Nephron (organoid): Measurements from ENCODE around the gene MAPK4.
"Not testable (repeated sequence)": the region's sequence is repeated elsewhere in the genome, so short reads cannot be mapped to it uniquely, and the experiment has no call there.

Source experiments
- H3K27ac Mint-ChIP-seq, 3 experiments: 2 replicates each; pipeline ENCODE4 v1.8.0; 2020; ENCODE audit warnings: mixed read lengths in 3 of 3, mild to moderate bottlenecking in 2 of 3, moderate library complexity in 1 of 3
- H3K27me3 Mint-ChIP-seq: 2 replicates; pipeline ENCODE4 v1.8.0; 2021; ENCODE audit warnings: low read depth, mild to moderate bottlenecking, moderate library complexity, mixed read lengths
- H3K36me3 Mint-ChIP-seq: 2 replicates; pipeline ENCODE4 v1.8.0; 2020; ENCODE audit warnings: low read depth, mixed read lengths
- H3K4me1 Mint-ChIP-seq: 2 replicates; pipeline ENCODE4 v1.8.0; 2020; ENCODE audit warnings: mixed read lengths
- H3K4me3 Mint-ChIP-seq, 3 experiments: 2 replicates each; pipeline ENCODE4 v1.8.0; 2020; ENCODE audit warnings: mild to moderate bottlenecking in 3 of 3, mixed read lengths in 3 of 3, moderate library complexity in 2 of 3
- H3K9me3 Mint-ChIP-seq: 2 replicates; pipeline ENCODE4 v1.8.0; 2020; ENCODE audit warnings: mixed read lengths
- TF ChIP-seq, protein P1 (sequence below), 3 experiments: fragments of 200-600 bp; sonication (generic); IDR thresholded peaks; one replicate each; pipeline ENCODE4 v1.5.0; 2021; ENCODE audit warnings: antibody characterized with exemption in 3 of 3; ENCODE audit not compliant: unreplicated experiment in 3 of 3

The MAPK4 gene

DNA sequence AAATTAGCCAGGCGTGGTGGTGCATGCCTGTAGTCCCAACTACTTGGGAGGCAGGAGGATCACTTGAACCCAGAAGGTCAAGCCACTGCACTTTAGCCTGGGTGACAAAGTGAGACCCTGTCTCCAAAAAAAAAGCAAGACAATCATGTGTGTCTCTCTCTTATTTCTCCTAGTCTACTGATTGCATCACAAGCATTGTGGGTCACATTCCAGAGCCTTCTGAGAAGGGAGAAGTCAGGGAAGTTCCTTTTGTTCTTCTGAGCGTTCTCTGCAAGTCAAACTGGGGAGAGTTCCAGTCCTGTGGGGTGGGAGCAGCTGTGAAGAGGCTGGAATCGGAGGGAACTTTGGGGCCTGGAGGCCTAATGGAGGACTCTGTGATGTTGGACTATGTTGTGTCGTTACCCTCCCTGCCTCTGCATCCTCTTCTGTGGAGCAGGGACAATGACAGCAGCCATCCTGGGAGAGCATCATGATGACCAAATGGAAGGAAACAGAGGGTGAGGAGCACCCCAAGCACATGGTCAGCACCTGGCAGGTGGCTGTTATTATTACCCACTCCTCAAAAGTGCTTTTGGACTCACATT, 144.6 kb downstream of the MAPK4 start:
- no peaks in the 10 kb centered on the region for H3K36me3 Mint-ChIP-seq
- H3K27ac Mint-ChIP-seq: no peak overlapping the region

DNA sequence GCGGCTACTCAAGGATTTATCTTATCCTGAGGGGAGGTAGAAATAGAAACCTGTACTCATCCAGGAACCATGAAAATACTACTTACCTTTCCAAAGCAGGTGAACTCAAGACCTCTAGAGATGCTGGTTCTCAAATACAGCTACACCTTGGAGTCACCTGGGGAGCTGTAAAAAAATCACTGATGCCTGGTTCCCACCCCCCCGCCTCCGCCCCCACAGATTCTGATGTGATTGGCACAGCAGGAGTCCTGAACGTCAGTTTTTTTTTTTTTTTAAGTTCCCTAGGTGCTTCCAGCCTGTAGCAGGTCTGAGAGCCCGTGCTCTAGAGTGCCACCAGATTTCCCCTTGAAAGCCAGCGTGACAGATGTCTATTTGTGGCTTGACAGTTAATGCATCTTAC, 146.3 kb downstream of the MAPK4 start:
- no peak overlapping the region for H3K4me3 Mint-ChIP-seq
- TF ChIP-seq, protein P1, sequence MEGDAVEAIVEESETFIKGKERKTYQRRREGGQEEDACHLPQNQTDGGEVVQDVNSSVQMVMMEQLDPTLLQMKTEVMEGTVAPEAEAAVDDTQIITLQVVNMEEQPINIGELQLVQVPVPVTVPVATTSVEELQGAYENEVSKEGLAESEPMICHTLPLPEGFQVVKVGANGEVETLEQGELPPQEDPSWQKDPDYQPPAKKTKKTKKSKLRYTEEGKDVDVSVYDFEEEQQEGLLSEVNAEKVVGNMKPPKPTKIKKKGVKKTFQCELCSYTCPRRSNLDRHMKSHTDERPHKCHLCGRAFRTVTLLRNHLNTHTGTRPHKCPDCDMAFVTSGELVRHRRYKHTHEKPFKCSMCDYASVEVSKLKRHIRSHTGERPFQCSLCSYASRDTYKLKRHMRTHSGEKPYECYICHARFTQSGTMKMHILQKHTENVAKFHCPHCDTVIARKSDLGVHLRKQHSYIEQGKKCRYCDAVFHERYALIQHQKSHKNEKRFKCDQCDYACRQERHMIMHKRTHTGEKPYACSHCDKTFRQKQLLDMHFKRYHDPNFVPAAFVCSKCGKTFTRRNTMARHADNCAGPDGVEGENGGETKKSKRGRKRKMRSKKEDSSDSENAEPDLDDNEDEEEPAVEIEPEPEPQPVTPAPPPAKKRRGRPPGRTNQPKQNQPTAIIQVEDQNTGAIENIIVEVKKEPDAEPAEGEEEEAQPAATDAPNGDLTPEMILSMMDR (IDR thresholded peaks at IDR 0.05; ENCODE audit: unreplicated experiment in 3 of 3): no peak
- H3K4me1 Mint-ChIP-seq: peaks cover 20% of the 10 kb centered on the region
- H3K27ac Mint-ChIP-seq: no peak overlapping the region
- H3K36me3 Mint-ChIP-seq: no peaks in the 10 kb centered on the region
- H3K27me3 Mint-ChIP-seq: peaks cover 12% of the 10 kb centered on the region
- no peaks in the 10 kb centered on the region for H3K9me3 Mint-ChIP-seq

More for the DNA sequence above, 144.6 kb downstream of the MAPK4 start:
- Mint-ChIP-seq H3K27me3 (peaks cover 9% of the 10 kb centered on the region), H3K4me1 (peaks cover 18% of the 10 kb centered on the region), H3K9me3 (no peaks in the 10 kb centered on the region), H3K4me3 (no peak overlapping the region)
- TF ChIP-seq, protein P1 (IDR thresholded peaks at IDR 0.05; ENCODE audit: unreplicated experiment in 3 of 3): no peak

DNA sequence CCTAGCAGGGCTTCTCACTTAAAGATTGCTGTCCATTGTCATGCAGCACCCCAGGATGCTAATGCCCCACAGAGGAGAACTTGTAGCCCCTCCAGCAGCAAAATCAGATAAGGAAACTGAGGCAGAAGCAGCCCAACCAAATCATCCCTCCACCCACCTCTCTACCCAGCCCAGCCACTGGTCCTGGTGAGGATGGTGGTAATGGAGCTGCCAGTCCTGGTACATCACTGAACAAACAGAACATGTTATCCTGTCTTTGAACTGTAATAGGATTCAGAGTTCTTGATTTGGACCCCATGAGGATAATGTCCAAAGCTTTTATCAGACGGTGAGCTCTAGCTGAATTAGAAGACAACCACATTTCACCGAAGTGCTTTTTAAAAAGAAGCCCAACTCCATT, 146.8 kb downstream of the MAPK4 start:
- TF ChIP-seq, protein P1 (IDR thresholded peaks at IDR 0.05; ENCODE audit: unreplicated experiment in 3 of 3): no peak
- Mint-ChIP-seq H3K9me3 (no peaks in the 10 kb centered on the region), H3K36me3 (no peaks in the 10 kb centered on the region), H3K27me3 (peaks cover 12% of the 10 kb centered on the region), H3K4me3 (no peak overlapping the region), H3K27ac (no peak overlapping the region), H3K4me1 (peaks cover 25% of the 10 kb centered on the region)

GRCh38 chr18:50707297-50707696, 147.4 kb downstream of the MAPK4 start:
- Mint-ChIP-seq H3K4me1 (peaks cover 30% of the 10 kb centered on the region), H3K27me3 (peaks cover 12% of the 10 kb centered on the region)
- H3K4me3 Mint-ChIP-seq, H3K36me3 Mint-ChIP-seq, H3K27ac Mint-ChIP-seq, H3K9me3 Mint-ChIP-seq: not testable (repeated sequence)

DNA sequence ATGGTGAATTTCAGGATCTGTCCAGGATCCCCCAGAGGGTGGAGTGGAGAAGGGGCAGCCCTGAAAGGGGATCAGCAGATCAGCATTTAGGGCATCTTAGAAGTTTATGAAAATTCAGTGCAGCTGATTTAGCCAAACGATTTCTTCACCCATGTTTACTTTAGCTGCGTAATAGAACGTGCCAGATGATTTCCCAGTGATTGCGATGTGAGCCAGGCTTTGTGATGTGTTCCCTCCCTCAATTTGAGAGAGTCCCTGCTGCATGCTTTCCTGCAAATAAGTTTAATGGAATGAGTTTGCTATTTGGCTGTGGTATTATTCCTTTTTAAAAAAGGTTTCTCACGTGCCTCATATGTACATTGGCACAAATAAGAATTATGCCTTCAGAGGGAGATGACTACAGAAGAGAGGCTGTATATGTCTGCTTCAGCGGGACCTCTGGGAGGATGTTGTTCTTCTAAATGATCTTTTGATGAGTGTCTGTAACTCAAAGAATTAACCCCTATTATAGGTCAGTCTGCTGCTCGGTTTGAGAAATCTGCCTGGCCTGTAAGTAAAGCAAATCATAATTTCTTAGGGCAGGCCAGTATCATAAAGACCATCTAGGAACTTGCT, 148.1 kb downstream of the MAPK4 start:
- H3K27ac Mint-ChIP-seq: no peak overlapping the region
- H3K4me1 Mint-ChIP-seq: peaks cover 35% of the 10 kb centered on the region
- TF ChIP-seq, protein P1 (IDR thresholded peaks at IDR 0.05; ENCODE audit: unreplicated experiment in 3 of 3): no peak
- no peaks in the 10 kb centered on the region for H3K9me3 Mint-ChIP-seq
- no peak overlapping the region for H3K4me3 Mint-ChIP-seq
- no peaks in the 10 kb centered on the region for H3K36me3 Mint-ChIP-seq
- peaks cover 16% of the 10 kb centered on the region for H3K27me3 Mint-ChIP-seq

- Mint-ChIP-seq H3K9me3 (no peaks in the 10 kb centered on the region), H3K4me1 (peaks cover 35% of the 10 kb centered on the region), H3K4me3 (no peak overlapping the region), H3K27ac (no peak overlapping the region), H3K36me3 (no peaks in the 10 kb centered on the region), H3K27me3 (peaks cover 16% of the 10 kb centered on the region)
- TF ChIP-seq, protein P1 (IDR thresholded peaks at IDR 0.05; ENCODE audit: unreplicated experiment in 3 of 3): no peak
Measured at GRCh38 chr18:50709193-50709592, 149.3 kb downstream of the MAPK4 start.
